Calu3 (cell line): Measurements from ENCODE around the gene HMCN1. TPM values are rescaled to one million over a fixed set of nuclear protein-coding genes. Genes with fewer than 3 reads are reported as not detected.

Source experiments
- BruUV-seq: library from RNA; stranded (reverse); fragments of 400-500 nt; replicated peaks from 2 replicates; lab custom pipeline; 2021; lab: Mats Ljungman, UMichigan
- CTCF ChIA-PET: fragments of 300-600 bp; sonication (Branson Sonifier 250); formaldehyde crosslinking; loops from one replicate; lab custom pipeline; 2022; ENCODE audit warnings: antibody characterized with exemption; lab: Charles Lee
- DNase-seq: peaks from one replicate; pipeline ENCODE4 v3.0.0; 2022
- H3K27ac Mint-ChIP-seq: one replicate; pipeline ENCODE4 v1.8.0; 2022; ENCODE audit warnings: mixed read lengths; ENCODE audit not compliant: unreplicated experiment
- H3K27me3 Mint-ChIP-seq: one replicate; pipeline ENCODE4 v1.8.0; 2022; ENCODE audit warnings: mixed read lengths; ENCODE audit not compliant: unreplicated experiment
- H3K36me3 Mint-ChIP-seq: one replicate; pipeline ENCODE4 v1.8.0; 2022; ENCODE audit warnings: mild to moderate bottlenecking, moderate library complexity, mixed read lengths; ENCODE audit not compliant: insufficient read depth, unreplicated experiment
- H3K4me1 Mint-ChIP-seq: one replicate; pipeline ENCODE4 v1.8.0; 2022; ENCODE audit warnings: mild to moderate bottlenecking, low read depth, mixed read lengths; ENCODE audit not compliant: unreplicated experiment
- H3K4me3 Mint-ChIP-seq: one replicate; pipeline ENCODE4 v1.8.0; 2022; ENCODE audit warnings: mild to moderate bottlenecking, low read depth, moderate library complexity, mixed read lengths; ENCODE audit not compliant: unreplicated experiment
- H3K9me3 Mint-ChIP-seq: one replicate; pipeline ENCODE4 v1.8.0; 2022; ENCODE audit warnings: low read depth, mixed read lengths; ENCODE audit not compliant: unreplicated experiment
- CTCF ChIP-seq: fragments of 200-600 bp; IDR thresholded peaks from one replicate; pipeline ENCODE4 v1.8.0; 2022; ENCODE audit warnings: antibody characterized with exemption; ENCODE audit not compliant: unreplicated experiment
- intact Hi-C: fragments of 100-400 bp; cut with micrococcal nuclease; formaldehyde crosslinking; loops from one replicate; pipeline ENCODE4 v1.10.0; 2022; ENCODE audit not compliant: unreplicated experiment
- total RNA-seq: library from RNA; stranded (reverse); gene quantifications from 2 replicates; pipeline ENCODE4 v1.2.3, GENCODE V29; 2022

Gene HMCN1
- total RNA-seq, 1 experiment from 2014 or later = 0.05 TPM

- Mint-ChIP-seq H3K4me1 (peaks cover 8% of the 10 kb centered on the region), H3K9me3 (no peaks in the 10 kb centered on the region), H3K27ac (no peak overlapping the region), H3K4me3 (no peak overlapping the region), H3K27me3 (no peaks in the 10 kb centered on the region), H3K36me3 (no peaks in the 10 kb centered on the region)
- no peak for DNase-seq
- TF ChIP-seq CTCF = no peak
- BruUV-seq = no TSS peak
- CTCF ChIA-PET = no interaction called here
- intact Hi-C loops = no loop called here
Observed at GRCh38 chr1:186091222-186091720, 357.1 kb downstream of the HMCN1 start.

GRCh38 chr1:186093437-186093836 is 359.2 kb downstream of the HMCN1 start:
- no peaks in the 10 kb centered on the region for H3K9me3 Mint-ChIP-seq
- CTCF ChIA-PET = no interaction called here
- no peaks in the 10 kb centered on the region for H3K36me3 Mint-ChIP-seq
- H3K27ac Mint-ChIP-seq = no peak overlapping the region
- no peak for TF ChIP-seq CTCF
- DNase-seq = no peak
- no TSS peak for BruUV-seq
- H3K4me3 Mint-ChIP-seq = no peak overlapping the region
- peaks cover 8% of the 10 kb centered on the region for H3K4me1 Mint-ChIP-seq
- intact Hi-C loops = no loop called here
- no peaks in the 10 kb centered on the region for H3K27me3 Mint-ChIP-seq

GRCh38 chr1:186094172-186094571 is 360.0 kb downstream of the HMCN1 start:
- no peak overlapping the region for H3K4me3 Mint-ChIP-seq
- H3K36me3 Mint-ChIP-seq = no peaks in the 10 kb centered on the region
- DNase-seq = no peak
- no peaks in the 10 kb centered on the region for H3K9me3 Mint-ChIP-seq
- no peak overlapping the region for H3K27ac Mint-ChIP-seq
- no peak for TF ChIP-seq CTCF
- CTCF ChIA-PET = no interaction called here
- intact Hi-C loops = no loop called here
- BruUV-seq = no TSS peak
- no peaks in the 10 kb centered on the region for H3K27me3 Mint-ChIP-seq
- H3K4me1 Mint-ChIP-seq = peaks cover 8% of the 10 kb centered on the region

- CTCF ChIA-PET = no interaction called here
- H3K36me3 Mint-ChIP-seq = no peaks in the 10 kb centered on the region
- intact Hi-C loops = no loop called here
- TF ChIP-seq CTCF = no peak
- H3K27me3 Mint-ChIP-seq = no peaks in the 10 kb centered on the region
- no TSS peak for BruUV-seq
- no peak overlapping the region for H3K4me3 Mint-ChIP-seq
- peaks cover 20% of the 10 kb centered on the region for H3K4me1 Mint-ChIP-seq
- no peaks in the 10 kb centered on the region for H3K9me3 Mint-ChIP-seq
- DNase-seq = no peak
- no peak overlapping the region for H3K27ac Mint-ChIP-seq
Observed at GRCh38 chr1:186099336-186100104, 365.3 kb downstream of the HMCN1 start.
